Measurements from ENCODE around the gene COLEC12.

DNA sequence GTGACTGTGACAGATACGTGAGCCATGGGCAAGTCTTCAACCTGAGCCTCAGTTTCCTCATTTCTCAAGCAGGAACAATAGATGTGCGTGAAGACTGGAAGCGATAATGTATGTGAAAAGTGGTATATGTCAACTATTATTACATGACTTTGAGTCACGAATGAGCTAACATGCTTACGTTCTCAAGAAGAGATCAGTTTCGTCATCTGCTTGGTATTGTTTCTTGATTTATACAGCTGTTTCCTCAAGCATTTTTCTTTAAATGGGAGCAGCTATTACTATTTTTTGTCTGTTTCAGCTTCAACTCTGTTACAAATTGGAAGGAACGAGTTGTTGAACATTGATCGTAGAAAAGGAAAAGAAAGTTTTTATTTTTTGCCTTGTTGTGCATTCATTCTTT is 184.1 kb downstream of the COLEC12 start:
- TF ChIP-seq, protein P1, sequence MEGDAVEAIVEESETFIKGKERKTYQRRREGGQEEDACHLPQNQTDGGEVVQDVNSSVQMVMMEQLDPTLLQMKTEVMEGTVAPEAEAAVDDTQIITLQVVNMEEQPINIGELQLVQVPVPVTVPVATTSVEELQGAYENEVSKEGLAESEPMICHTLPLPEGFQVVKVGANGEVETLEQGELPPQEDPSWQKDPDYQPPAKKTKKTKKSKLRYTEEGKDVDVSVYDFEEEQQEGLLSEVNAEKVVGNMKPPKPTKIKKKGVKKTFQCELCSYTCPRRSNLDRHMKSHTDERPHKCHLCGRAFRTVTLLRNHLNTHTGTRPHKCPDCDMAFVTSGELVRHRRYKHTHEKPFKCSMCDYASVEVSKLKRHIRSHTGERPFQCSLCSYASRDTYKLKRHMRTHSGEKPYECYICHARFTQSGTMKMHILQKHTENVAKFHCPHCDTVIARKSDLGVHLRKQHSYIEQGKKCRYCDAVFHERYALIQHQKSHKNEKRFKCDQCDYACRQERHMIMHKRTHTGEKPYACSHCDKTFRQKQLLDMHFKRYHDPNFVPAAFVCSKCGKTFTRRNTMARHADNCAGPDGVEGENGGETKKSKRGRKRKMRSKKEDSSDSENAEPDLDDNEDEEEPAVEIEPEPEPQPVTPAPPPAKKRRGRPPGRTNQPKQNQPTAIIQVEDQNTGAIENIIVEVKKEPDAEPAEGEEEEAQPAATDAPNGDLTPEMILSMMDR (IDR thresholded peaks at IDR 0.05; ENCODE audit: insufficient read depth, low read depth, low read length), result no peak
- no peak for TF ChIP-seq EZH2 (IDR thresholded peaks at IDR 0.05; ENCODE audit: insufficient read depth, low read length)
